Measurements from ENCODE around the gene ZNF263. TPM values are rescaled to one million over a fixed set of nuclear protein-coding genes. Genes with fewer than 3 reads are reported as not detected.

Gene ZNF263
- total and polyA plus RNA-seq, 2 experiments from 2014 or later = 18.8 to 45.7 TPM

DNA sequence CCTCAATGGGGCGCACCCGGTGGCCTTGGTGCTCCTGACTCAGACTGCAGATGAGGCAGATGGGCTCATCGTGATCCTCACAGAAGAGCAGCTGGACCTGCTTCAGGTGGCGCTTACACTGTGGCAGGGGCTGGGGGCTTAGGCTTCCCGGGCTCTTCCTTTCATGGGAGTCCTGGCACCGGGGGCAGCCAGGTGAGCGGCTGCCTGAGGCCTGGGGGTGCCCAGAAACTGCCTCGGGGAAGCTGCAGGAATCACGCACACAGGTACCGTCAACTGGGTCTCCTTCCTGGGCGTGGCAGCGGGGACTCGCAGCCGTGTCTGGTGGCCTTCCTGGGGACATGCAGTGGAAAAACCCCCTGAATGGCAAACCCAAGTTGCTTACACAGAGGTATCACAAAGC is 33.8 kb upstream of the ZNF263 start:
- no peaks in the 10 kb centered on the region for H3K27me3 ChIP-seq
- TF ChIP-seq, protein P1, sequence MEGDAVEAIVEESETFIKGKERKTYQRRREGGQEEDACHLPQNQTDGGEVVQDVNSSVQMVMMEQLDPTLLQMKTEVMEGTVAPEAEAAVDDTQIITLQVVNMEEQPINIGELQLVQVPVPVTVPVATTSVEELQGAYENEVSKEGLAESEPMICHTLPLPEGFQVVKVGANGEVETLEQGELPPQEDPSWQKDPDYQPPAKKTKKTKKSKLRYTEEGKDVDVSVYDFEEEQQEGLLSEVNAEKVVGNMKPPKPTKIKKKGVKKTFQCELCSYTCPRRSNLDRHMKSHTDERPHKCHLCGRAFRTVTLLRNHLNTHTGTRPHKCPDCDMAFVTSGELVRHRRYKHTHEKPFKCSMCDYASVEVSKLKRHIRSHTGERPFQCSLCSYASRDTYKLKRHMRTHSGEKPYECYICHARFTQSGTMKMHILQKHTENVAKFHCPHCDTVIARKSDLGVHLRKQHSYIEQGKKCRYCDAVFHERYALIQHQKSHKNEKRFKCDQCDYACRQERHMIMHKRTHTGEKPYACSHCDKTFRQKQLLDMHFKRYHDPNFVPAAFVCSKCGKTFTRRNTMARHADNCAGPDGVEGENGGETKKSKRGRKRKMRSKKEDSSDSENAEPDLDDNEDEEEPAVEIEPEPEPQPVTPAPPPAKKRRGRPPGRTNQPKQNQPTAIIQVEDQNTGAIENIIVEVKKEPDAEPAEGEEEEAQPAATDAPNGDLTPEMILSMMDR (IDR thresholded peaks at IDR 0.05; ENCODE audit: low read depth, low read length) = no peak
- no peak for DNase-seq (ENCODE audit: low read depth in 1 of 2, low spot score in 1 of 2)
- no peaks in the 10 kb centered on the region for H3K4me1 ChIP-seq (ENCODE audit: low read depth)
- H3K36me3 ChIP-seq = no peaks in the 10 kb centered on the region
- H3K27ac ChIP-seq = no peak overlapping the region
- H3K9me3 ChIP-seq (ENCODE audit: low read depth) = no peaks in the 10 kb centered on the region
- no peak overlapping the region for H3K4me3 ChIP-seq

DNA sequence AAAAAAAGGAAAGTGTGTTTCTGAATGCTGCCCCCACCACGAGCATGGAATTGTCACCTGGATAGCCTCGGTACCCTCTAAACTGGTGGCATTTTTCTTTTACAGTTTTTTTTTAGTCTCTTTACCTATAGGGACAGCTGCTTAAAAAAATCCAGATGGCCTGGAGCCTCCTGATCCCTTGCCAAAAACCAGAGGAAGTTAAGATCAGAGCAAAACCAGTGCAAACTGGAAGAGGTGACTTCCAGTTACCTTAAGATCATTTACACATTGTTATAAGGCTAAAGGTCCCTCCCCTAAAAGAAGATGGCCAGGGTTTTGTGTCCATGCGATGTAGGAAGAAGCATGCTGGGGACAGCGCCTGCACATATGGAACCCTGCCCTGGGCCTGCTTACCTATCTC is 30.3 kb upstream of the ZNF263 start:
- DNase-seq (ENCODE audit: low read depth in 1 of 2, low spot score in 1 of 2) = no peak
- H3K9me3 ChIP-seq (ENCODE audit: low read depth) = no peaks in the 10 kb centered on the region
- no peaks in the 10 kb centered on the region for H3K36me3 ChIP-seq
- TF ChIP-seq, protein P1 (IDR thresholded peaks at IDR 0.05; ENCODE audit: low read depth, low read length) = no peak
- H3K27me3 ChIP-seq = no peaks in the 10 kb centered on the region
- no peak overlapping the region for H3K4me3 ChIP-seq
- H3K27ac ChIP-seq = no peak overlapping the region
- H3K4me1 ChIP-seq (ENCODE audit: low read depth) = no peaks in the 10 kb centered on the region

DNA sequence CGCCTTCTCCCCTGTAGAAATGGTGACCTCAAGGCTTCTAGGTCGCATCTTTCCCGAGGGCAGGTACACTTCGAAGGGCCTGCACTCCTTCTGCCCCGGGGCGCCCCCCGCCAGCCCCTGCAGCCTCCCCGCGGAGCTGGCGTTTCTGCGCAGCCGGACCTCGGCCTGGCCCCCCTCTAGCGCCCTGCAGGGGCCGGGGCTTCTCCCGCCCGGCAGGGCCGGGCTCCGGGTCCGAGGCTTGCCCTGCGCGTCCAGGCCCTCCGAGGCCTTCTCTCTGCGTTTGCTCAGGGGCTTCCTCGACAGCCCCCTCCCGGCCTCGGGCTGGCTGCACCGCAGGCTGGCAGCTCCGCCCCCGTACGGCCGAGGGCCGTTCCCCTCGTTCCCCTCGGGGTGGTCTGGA is 29.0 kb upstream of the ZNF263 start:
- no peak overlapping the region for H3K4me3 ChIP-seq
- H3K9me3 ChIP-seq (ENCODE audit: low read depth) = no peaks in the 10 kb centered on the region
- TF ChIP-seq, protein P1 (IDR thresholded peaks at IDR 0.05; ENCODE audit: low read depth, low read length) = no peak
- H3K27ac ChIP-seq = no peak overlapping the region
- DNase-seq (ENCODE audit: low read depth in 1 of 2, low spot score in 1 of 2) = no peak
- no peaks in the 10 kb centered on the region for H3K27me3 ChIP-seq
- no peaks in the 10 kb centered on the region for H3K36me3 ChIP-seq
- no peaks in the 10 kb centered on the region for H3K4me1 ChIP-seq (ENCODE audit: low read depth)

DNA sequence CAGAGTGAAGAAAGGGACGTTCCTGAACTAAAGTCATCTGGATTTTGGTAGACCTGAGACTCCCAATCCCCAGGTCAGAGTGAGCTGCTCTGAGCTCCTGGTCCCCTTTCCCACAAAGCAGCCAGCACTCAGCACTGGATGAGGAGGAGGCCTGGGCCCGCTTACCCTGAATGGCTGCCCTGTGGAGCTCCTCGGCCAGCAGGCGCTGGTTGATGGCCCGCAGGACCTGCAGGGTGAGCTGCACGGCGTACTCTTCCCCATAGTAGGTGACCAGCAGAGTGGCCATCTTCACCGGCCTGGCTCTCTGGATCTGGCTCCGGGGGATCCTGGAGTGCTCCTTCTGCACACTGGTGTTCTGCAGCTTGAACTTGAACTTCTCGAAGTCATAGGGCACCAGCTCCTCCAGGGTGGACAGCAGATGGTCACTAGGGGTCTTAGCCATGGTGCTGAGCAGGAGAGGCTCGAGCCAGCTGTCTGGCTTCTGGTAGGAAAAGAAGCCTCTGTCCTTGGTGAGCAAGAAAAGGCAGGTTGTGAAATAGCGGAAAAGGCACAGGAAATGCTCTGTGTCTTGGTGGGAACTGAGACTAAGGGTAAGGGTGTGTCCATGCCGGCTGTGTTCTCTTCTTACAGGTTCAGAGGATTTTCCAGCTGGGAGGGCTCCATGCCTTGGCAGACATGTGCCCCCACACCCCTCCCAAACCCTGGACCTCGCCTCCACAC is 27.0 kb upstream of the ZNF263 start, which contains the start of gene MEFV:
Gene MEFV (minus strand): TSS at position 488 of the 720 bp plus-strand sequence. CDS start 46 bp downstream, at position 442.
- Histone ChIP-seq H3K9me3 (ENCODE audit: low read depth) (no peaks in the 10 kb centered on the region), H3K27me3 (no peaks in the 10 kb centered on the region)
- TF ChIP-seq, protein P1 (IDR thresholded peaks at IDR 0.05; ENCODE audit: low read depth, low read length) = no peak

DNA sequence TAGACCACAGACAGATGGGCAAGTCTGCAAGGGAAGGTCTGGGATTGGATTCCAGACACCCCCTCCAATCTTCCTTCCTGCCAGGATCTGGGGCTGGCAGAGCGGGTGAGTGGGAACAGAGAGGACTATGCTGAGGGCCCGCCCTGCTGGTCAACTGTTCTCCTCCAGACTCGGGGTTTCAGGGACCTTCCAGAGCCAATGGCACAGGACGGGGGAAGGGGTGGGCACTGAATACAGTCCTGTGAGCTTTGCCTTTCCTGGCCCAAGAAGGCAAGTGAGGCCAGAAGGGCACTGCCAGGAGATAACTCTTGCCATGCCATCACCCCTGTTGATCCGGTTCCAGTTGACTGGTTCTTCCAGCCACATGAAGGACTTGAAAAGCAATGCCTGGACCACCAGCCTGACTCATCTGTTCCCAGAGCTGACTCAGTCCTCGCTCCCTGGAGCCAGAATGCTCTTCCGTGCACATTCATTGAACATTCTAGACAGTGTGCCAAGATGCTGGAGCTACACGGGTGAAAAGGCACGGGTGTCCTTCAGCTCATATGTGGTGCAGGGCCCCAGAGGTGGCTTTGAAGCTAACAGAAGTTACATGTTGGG is 26.3 kb upstream of the ZNF263 start:
- TF ChIP-seq, protein P1 (IDR thresholded peaks at IDR 0.05; ENCODE audit: low read depth, low read length) = no peak
- H3K4me1 ChIP-seq (ENCODE audit: low read depth) = no peaks in the 10 kb centered on the region
- H3K27ac ChIP-seq = no peak overlapping the region
- no peaks in the 10 kb centered on the region for H3K27me3 ChIP-seq
- H3K36me3 ChIP-seq = no peaks in the 10 kb centered on the region
- no peak overlapping the region for H3K4me3 ChIP-seq
- no peaks in the 10 kb centered on the region for H3K9me3 ChIP-seq (ENCODE audit: low read depth)
- DNase-seq (ENCODE audit: low read depth in 1 of 2, low spot score in 1 of 2) = peak in 1 of 2 donors; percentile 49

More for the DNA sequence above, 27.0 kb upstream of the ZNF263 start, which contains the start of gene MEFV:
- DNase-seq (ENCODE audit: low read depth in 1 of 2, low spot score in 1 of 2) = peak in 1 of 2 donors; percentile 64
- Histone ChIP-seq H3K4me3 (no peak within 1 kb of the TSS), H3K36me3 (no peaks in the 10 kb centered on the region), H3K4me1 (ENCODE audit: low read depth) (no peaks in the 10 kb centered on the region), H3K27ac (no peak within 1 kb of the TSS)

Data from cardiac muscle cell (in vitro differentiated cells and primary cell).